GM19324 (cell line): ENCODE data around the gene ZNF507.

Source experiments
- ATAC-seq: cut with Tn5 transposase; IDR thresholded peaks from one replicate; pipeline ENCODE4 v1.9.1; 2021; ENCODE audit warnings: mild to moderate bottlenecking, moderate library complexity; ENCODE audit not compliant: unreplicated experiment, low FRiP score

ZNF507 gene

GRCh38 chr19:32345261-32346207 is at the start of gene ZNF507:
Gene ZNF507, plus strand, starts transcription at chr19:32345610. Its CDS starts 7,221 bp downstream, at chr19:32352831.
- peak; percentile 93 for ATAC-seq

GRCh38 chr19:32296694-32297093 is 48.7 kb upstream of the ZNF507 start:
- no peak for ATAC-seq

DNA sequence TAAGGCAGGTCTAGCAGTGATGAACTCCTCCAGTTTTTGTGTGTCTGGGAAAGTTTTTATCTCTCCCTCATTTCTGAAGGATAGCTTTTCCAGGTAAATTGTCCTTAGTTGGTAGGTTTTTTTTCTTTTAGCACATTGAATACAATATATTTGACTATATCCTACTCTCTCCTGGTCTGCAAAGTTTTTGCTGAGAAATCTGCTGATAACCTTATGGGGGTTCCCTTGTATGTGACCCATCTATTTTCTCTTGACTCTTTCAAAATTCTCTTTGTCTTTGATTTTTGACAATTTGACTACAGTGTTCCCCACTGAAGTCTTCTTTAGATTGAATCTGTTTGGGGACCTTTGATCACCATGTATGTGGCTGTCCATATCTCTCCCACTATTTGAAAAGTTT is 42.6 kb upstream of the ZNF507 start:
- ATAC-seq: no peak

DNA sequence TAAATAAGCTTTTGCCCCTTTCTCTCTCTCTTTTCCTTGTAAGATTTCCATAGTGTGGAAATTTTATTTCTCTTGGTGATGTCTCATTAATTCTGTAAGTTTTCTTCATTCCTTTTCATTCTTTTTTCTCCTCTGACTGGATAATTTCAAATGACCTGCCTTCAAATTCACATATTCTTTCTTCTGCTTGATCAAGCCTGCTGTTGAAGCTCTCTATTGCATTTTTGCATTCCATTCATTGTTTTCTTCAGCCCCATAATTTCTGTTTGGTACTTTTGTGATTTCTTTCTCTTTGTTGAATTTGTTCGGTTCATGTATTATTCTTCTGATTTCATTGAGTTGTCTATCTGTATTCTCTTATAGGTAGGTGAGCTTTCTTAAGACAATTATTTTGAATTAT is 42.2 kb upstream of the ZNF507 start:
- no peak for ATAC-seq

GRCh38 chr19:32307591-32307990 is 37.8 kb upstream of the ZNF507 start:
- ATAC-seq: no peak

GRCh38 chr19:32308431-32309077 is 36.9 kb upstream of the ZNF507 start:
- no peak for ATAC-seq

DNA sequence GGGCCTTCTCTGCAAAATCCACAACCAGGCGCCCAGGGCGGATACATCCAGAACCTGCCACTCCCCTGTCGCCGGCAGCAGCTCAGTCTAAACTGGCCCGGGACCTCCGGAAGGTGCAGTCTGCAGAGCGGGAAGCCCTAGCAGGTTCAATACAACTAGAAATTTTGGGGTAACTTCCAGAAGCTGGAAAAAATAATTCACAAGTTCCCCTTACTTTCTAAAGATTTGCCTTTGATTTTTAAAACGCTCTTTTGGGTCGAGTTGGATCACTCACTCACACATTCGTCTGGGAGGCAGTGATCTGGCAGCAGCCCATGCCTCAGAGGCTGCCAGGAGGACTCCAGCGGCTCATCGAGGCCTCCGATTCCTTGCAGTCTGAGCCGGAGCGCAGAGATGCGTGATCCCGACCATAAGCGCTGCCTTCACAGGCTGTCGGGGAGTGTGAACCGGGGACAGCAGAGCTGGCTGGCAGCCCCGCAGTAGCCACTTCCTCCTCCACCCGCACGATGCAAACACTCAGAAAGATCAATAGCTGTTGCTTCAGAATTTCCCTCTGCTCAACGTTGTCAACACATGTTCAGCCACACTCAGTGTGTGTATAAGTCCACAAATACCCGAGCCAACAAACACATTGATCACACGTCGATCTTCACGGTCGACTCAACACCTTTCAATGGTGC is 35.6 kb upstream of the ZNF507 start:
- ATAC-seq: no peak

- ATAC-seq: no peak
Observed at GRCh38 chr19:32311371-32311770, 34.0 kb upstream of the ZNF507 start.

DNA sequence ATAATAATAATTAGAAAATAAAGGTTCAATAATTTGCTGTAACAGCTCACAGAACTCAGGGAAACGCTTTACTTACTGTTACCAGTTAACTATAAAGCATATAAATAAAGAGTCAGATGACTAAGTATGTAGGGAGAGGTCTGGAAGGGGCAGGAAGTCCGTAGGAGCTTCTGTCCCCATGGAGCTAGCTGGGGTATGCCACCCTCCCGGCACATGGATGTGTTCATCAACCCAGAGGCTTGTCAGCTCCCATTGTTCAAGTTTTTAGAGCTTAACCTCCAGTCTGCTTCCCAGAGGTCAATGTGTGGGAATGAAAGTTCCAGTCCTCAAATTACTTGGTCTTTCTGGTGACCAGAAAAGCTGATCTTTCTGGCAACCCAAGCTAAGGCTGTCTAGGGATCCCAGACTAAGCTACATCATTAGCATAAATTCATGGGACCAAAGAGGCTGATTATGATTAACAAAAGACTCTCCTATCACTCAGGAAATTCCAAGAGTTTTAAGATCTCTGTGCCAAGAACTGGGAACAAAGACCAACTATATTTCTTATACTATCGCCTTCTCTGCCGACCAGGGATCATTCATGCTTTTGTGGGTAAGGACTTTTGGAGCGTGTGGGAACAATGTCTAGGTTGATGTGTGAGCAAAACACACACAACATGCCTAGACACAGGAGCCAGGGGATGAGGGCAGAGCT is 31.7 kb upstream of the ZNF507 start:
- ATAC-seq: no peak

DNA sequence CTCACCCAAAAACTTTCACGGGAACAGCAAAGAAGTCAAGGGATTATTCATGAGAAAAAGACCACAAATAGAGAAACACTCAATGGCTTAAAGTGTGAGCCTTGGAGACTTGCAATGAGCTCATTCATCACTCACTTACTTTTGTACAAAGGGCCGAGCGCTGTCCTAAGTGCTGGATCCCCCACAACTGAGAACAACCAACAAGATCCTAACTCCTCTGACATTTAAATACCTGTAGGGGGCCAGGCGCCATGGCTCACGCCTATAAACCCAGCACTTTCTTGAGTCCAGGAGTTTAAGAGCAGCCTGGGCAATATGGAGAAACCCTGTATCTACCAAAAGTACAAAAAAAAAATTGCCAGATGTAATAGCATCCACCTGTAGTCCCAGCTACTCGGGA is 29.4 kb upstream of the ZNF507 start:
- no peak for ATAC-seq

DNA sequence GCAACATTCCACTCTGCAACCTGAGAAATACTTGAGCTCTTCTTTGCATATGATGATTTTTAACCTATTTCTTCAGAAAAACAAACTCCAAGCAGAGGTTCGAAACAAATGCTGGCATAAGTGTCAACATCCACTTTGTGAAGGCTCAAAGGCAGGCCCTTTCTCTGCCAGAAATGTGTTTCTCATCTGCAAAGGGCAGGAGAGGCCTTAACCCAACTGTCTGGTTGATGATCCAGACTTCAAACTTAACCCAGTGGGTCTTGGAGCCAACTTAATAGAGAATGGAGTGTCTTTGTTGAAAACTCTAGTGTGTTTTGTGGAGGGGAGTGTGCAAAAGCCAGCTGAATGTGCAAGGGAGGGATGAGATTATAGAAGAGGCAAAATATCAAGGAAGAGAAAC is 28.3 kb upstream of the ZNF507 start:
- ATAC-seq: no peak

DNA sequence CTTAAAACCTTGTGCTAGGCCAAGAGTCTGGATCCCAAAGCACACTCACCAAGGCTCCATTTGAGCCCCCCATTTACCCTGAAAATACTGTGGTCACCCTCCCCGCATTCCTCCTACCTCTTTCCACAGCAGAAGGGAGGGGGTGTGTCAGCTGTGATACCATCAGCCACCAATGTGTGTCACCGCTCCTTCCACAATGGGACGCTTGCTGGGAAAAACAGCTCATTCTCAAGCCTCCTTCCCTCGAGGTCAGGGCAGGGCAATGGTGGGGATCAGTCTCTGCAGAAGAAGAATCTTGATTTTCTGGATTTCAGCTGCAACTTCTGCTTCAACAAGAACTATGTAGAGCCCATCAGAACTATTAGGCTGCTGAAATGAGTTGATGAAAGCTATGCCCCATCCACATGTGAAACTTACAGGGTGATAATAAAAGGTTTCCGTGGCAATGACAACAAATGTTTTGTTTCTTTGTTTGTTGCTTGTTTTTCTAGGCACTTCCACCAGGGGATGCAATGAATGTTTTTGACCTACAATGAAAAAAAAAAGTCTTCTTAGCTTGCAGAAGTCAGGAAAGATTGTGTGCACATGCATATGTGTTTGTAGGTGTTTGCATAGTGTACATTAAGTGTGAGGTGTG is 26.4 kb upstream of the ZNF507 start:
- ATAC-seq: no peak

DNA sequence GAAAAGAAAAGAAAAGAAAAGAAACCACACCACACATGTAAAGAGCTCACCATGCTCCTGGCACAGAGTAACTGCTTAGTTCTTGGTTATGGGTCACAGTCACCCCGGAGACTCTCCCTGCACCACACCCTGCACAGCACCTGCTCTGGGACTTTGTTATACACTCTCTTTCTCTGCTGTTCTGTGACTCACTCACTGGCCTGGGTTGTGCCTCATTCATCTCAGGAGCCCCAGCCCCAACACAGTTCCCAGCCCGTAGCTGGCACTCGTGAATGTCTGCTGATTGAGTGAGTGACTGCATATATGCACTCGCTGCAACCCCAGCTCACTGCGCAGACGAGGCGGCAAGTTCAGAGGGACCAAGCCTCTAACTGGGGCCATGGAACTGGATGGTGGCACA is 22.9 kb upstream of the ZNF507 start:
- no peak for ATAC-seq

DNA sequence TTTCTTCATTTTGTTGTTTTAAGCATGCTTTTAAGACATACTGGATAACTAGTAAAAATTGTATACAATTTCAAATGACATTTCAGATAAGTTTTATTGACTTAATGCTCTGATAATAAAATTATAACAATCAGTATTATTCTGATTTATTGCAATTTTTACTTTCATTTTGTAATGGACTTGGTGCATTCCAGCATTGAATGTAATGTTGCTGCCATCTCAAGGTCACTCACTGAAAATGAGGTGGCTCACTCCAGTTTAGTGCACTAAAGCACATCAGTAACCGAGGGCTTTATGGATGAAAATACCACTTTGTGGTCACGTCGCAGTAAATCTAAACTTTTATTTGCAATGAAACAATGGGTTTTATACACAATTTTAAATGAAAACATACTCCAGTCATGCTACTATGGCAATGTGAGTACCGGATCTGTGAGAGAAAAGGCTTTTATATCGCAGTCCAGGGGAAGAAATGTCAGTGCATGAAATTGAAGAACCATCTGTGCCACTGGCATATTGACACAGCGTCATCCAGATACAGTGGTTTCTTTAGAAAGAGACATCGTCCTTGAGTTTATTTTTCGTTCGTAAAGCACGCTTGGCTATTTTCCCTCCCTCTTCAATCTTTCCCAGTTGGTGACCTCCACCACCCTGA is 20.7 kb upstream of the ZNF507 start:
- no peak for ATAC-seq

GRCh38 chr19:32330213-32330857 is 15.1 kb upstream of the ZNF507 start:
- no peak for ATAC-seq

- no peak for ATAC-seq
Observed at GRCh38 chr19:32333227-32333626, 12.2 kb upstream of the ZNF507 start.

GRCh38 chr19:32336259-32337083 is 8.9 kb upstream of the ZNF507 start:
- no peak for ATAC-seq

GRCh38 chr19:32337084-32337808 is 8.2 kb upstream of the ZNF507 start:
- ATAC-seq: no peak
